OCI-LY3 (cell line): Measurements from ENCODE around the gene SENP3.

Source experiments
- H2AFZ ChIP-seq: fragments of 200-600, 300-600 bp; shearing (Covaris generic); 2 replicates; pipeline ENCODE4 v1.6.0; 2014; ENCODE audit warnings: antibody characterized with exemption, low read depth, low read length
- H3K27ac ChIP-seq: fragments of 200-600, 300-600 bp; sonication (generic); 2 replicates; pipeline ENCODE4 v1.5.1; 2014; ENCODE audit warnings: mild to moderate bottlenecking, low read length, moderate library complexity, mixed read lengths
- H3K27me3 ChIP-seq: fragments of 200-600, 300-600 bp; sonication (generic); 2 replicates; pipeline ENCODE4 v1.6.1; 2014; ENCODE audit warnings: low read depth, low read length, mixed read lengths
- H3K36me3 ChIP-seq: fragments of 200-600, 300-600 bp; sonication (generic); replicated peaks from 2 replicates; pipeline ENCODE3; 2014; ENCODE audit warnings: low read depth, low read length, mixed read lengths
- H3K4me1 ChIP-seq: fragments of 300-600, 200-600 bp; sonication (generic); 2 replicates; pipeline ENCODE4 v1.6.1; 2014; ENCODE audit warnings: low read length, mixed read lengths
- H3K4me2 ChIP-seq: fragments of 200-600, 300-600 bp; sonication (generic); 2 replicates; pipeline ENCODE4 v1.6.1; 2014; ENCODE audit warnings: low read length, mixed read lengths
- H3K4me3 ChIP-seq: fragments of 300-600, 200-600 bp; sonication (generic); 2 replicates; pipeline ENCODE4 v1.5.1; 2014; ENCODE audit warnings: antibody characterized with exemption, mild to moderate bottlenecking, low read length, moderate library complexity
- H3K79me2 ChIP-seq: fragments of 300-600, 200-600 bp; shearing (Covaris generic); 2 replicates; pipeline ENCODE4 v1.6.1; 2014; ENCODE audit warnings: mild to moderate bottlenecking, low read length, mixed read lengths
- H3K9ac ChIP-seq: fragments of 300-600, 200-600 bp; shearing (Covaris generic); 2 replicates; pipeline ENCODE4 v1.6.0; 2014; ENCODE audit warnings: mild to moderate bottlenecking, low read length, moderate library complexity
- H3K9me3 ChIP-seq: fragments of 200-600, 300-600 bp; shearing (Covaris generic); 2 replicates; pipeline ENCODE4 v1.6.1; 2014; ENCODE audit warnings: low read length, mixed read lengths; ENCODE audit not compliant: insufficient read depth
- H4K20me1 ChIP-seq: fragments of 200-600, 300-600 bp; sonication (generic); 2 replicates; pipeline ENCODE4 v1.6.1; 2016; ENCODE audit warnings: low read length, mixed read lengths; ENCODE audit not compliant: insufficient read depth
- CTCF ChIP-seq: fragments of 200-600, 300-600 bp; sonication (generic); IDR thresholded peaks from 2 replicates; pipeline ENCODE4 v1.5.1; 2014; ENCODE audit warnings: antibody characterized with exemption, low read length, low read depth
- EZH2phosphoT487 ChIP-seq: fragments of 200-600 bp; shearing (Covaris generic); IDR thresholded peaks from 2 replicates; pipeline ENCODE4 v1.6.1; 2018; ENCODE audit warnings: antibody characterized with exemption, mixed run types, low read depth

SENP3 gene

GRCh38 chr17:7572338-7572587 is 10.5 kb downstream of the SENP3 start:
- H3K4me3 ChIP-seq = peak overlapping the region; percentile 96
- H3K9ac ChIP-seq = peak overlapping the region; percentile 87
- H4K20me1 ChIP-seq = peaks cover 36% of the 10 kb centered on the region
- peak overlapping the region; percentile 91 for H3K4me2 ChIP-seq
- TF ChIP-seq CTCF (no peak), EZH2phosphoT487 (no peak)
- no peaks in the 10 kb centered on the region for H3K27me3 ChIP-seq
- no peak overlapping the region; the same call in 1 of the 2 replicates for H2AFZ ChIP-seq
- peaks cover 38% of the 10 kb centered on the region for H3K4me1 ChIP-seq
- peaks cover 60% of the 10 kb centered on the region for H3K79me2 ChIP-seq
- H3K9me3 ChIP-seq = no peaks in the 10 kb centered on the region
- H3K36me3 ChIP-seq = peaks cover 50% of the 10 kb centered on the region
- H3K27ac ChIP-seq = peak overlapping the region; percentile 69

- Histone ChIP-seq H3K27me3 (no peaks in the 10 kb centered on the region), H3K36me3 (peaks cover 55% of the 10 kb centered on the region), H3K27ac (peak overlapping the region; percentile 95), H3K9ac (peak overlapping the region; percentile 100), H2AFZ (no peak overlapping the region), H3K4me1 (peaks cover 43% of the 10 kb centered on the region), H3K9me3 (no peaks in the 10 kb centered on the region), H3K4me3 (peak overlapping the region; percentile 97), H4K20me1 (peaks cover 41% of the 10 kb centered on the region), H3K79me2 (peaks cover 64% of the 10 kb centered on the region), H3K4me2 (peak overlapping the region; percentile 75)
- TF ChIP-seq CTCF = no peak
- no peak for TF ChIP-seq EZH2phosphoT487
These were observed 11.0 kb downstream of the SENP3 start for GRCh38 chr17:7572588-7573323.

- H4K20me1 ChIP-seq = peaks cover 45% of the 10 kb centered on the region
- H3K27me3 ChIP-seq = no peaks in the 10 kb centered on the region
- peak overlapping the region; percentile 97 for H3K4me3 ChIP-seq
- peaks cover 59% of the 10 kb centered on the region for H3K36me3 ChIP-seq
- peak overlapping the region; percentile 100 for H3K9ac ChIP-seq
- peaks cover 49% of the 10 kb centered on the region for H3K4me1 ChIP-seq
- H2AFZ ChIP-seq = no peak overlapping the region
- peaks cover 64% of the 10 kb centered on the region for H3K79me2 ChIP-seq
- peak overlapping the region; percentile 95 for H3K27ac ChIP-seq
- peak overlapping the region; percentile 75 for H3K4me2 ChIP-seq
- TF ChIP-seq EZH2phosphoT487 = no peak
- TF ChIP-seq CTCF = no peak
- no peaks in the 10 kb centered on the region for H3K9me3 ChIP-seq
These were observed 11.8 kb downstream of the SENP3 start for GRCh38 chr17:7573324-7574080.

- Histone ChIP-seq H4K20me1 (peaks cover 51% of the 10 kb centered on the region), H3K79me2 (peaks cover 64% of the 10 kb centered on the region), H3K4me1 (peaks cover 58% of the 10 kb centered on the region), H3K4me3 (peak overlapping the region; percentile 97), H3K9me3 (no peaks in the 10 kb centered on the region), H3K9ac (peak overlapping the region; percentile 100), H3K27ac (peak overlapping the region; percentile 95), H3K36me3 (peaks cover 64% of the 10 kb centered on the region), H3K27me3 (no peaks in the 10 kb centered on the region), H2AFZ (no peak overlapping the region), H3K4me2 (peak overlapping the region; percentile 75)
- TF ChIP-seq CTCF (no peak), EZH2phosphoT487 (no peak)
These were observed 12.6 kb downstream of the SENP3 start for GRCh38 chr17:7574176-7574953.
